HepG2 (cell line): ENCODE data around the gene TMC2. TPM values are rescaled to one million over a fixed set of nuclear protein-coding genes. Genes with fewer than 3 reads are reported as not detected.
A peak's percentile ranks its signal among the peaks of the same experiment; 100 is the strongest.

Experiments used
- ATAD3A ChIP-seq: sonication (generic); formaldehyde crosslinking; IDR thresholded peaks from 2 replicates; pipeline ENCODE4 v1.4.0; 2020; ENCODE audit warnings: missing genetic modification reagents
- FOXC1 ChIP-seq: sonication (generic); formaldehyde crosslinking; IDR thresholded peaks from 2 replicates; pipeline ENCODE4 v1.8.0; 2022; ENCODE audit warnings: mild to moderate bottlenecking, missing genetic modification reagents, borderline replicate concordance
- FOXP1 ChIP-seq, 2 experiments: fragments of 450-650 bp in 1 of 2; IDR thresholded peaks; 2 replicates each; pipeline ENCODE4 v1.6.1; 2017 to 2018; ENCODE audit warnings: antibody characterized with exemption in 1 of 2
- HBP1 ChIP-seq: IDR thresholded peaks from 2 replicates; pipeline ENCODE4 v1.6.1; 2016; ENCODE audit warnings: low read depth, control low read depth
- IKZF4 ChIP-seq: sonication (generic); formaldehyde crosslinking; IDR thresholded peaks from 2 replicates; pipeline ENCODE4 v1.5.1; 2020; ENCODE audit warnings: borderline replicate concordance, mild to moderate bottlenecking, low read depth, missing genetic modification reagents; ENCODE audit errors: not compliant biosample characterization
- JUND ChIP-seq: sonication (generic); formaldehyde crosslinking; IDR thresholded peaks from 2 replicates; pipeline ENCODE4 v1.8.0; 2022; ENCODE audit warnings: mild to moderate bottlenecking, missing genetic modification reagents
- KMT2B ChIP-seq: IDR thresholded peaks from 2 replicates; pipeline ENCODE4 v1.6.1; 2016; ENCODE audit warnings: missing genetic modification reagents, missing compliant biosample characterization
- PLSCR1 ChIP-seq: sonication (generic); formaldehyde crosslinking; IDR thresholded peaks from 2 replicates; pipeline ENCODE4 v1.5.0; 2020; ENCODE audit warnings: missing genetic modification reagents, mild to moderate bottlenecking, borderline replicate concordance
- RBM39 ChIP-seq: fragments of 200-400 bp; formaldehyde crosslinking; IDR thresholded peaks from one replicate; pipeline ENCODE4 v1.6.1; 2018; ENCODE audit warnings: antibody characterized with exemption, mild to moderate bottlenecking, low read depth, low read length; ENCODE audit not compliant: poor library complexity, severe bottlenecking
- SMC3 ChIP-seq: IDR thresholded peaks from 2 replicates; pipeline ENCODE4 v1.6.1; 2011; ENCODE audit warnings: low read length, improper control_type of control experiment
- SOX6 ChIP-seq, 2 experiments: fragments of 450-650 bp in 1 of 2; sonication (generic) in 1 of 2; formaldehyde crosslinking in 1 of 2; IDR thresholded peaks; 2 replicates each; pipeline versions ENCODE4 v1.4.0 to v1.6.1; 2017 to 2020; ENCODE audit warnings: antibody characterized with exemption in 1 of 2, mild to moderate bottlenecking in 1 of 2, missing genetic modification reagents in 1 of 2
- SP4 ChIP-seq: sonication (generic); formaldehyde crosslinking; IDR thresholded peaks from 2 replicates; pipeline ENCODE4 v1.8.1; 2023; ENCODE audit warnings: mild to moderate bottlenecking, missing genetic modification reagents
- TRIM24 ChIP-seq: sonication (generic); formaldehyde crosslinking; IDR thresholded peaks from 2 replicates; pipeline ENCODE4 v1.8.0; 2022; ENCODE audit warnings: mild to moderate bottlenecking, missing genetic modification reagents
- XRCC5 ChIP-seq: fragments of 200-400 bp; formaldehyde crosslinking; optimal IDR thresholded peaks from 2 replicates; pipeline ENCODE3; 2017; ENCODE audit warnings: mild to moderate bottlenecking, low read length
- ZFP36L1 ChIP-seq: sonication (generic); formaldehyde crosslinking; IDR thresholded peaks from 2 replicates; pipeline ENCODE4 v1.8.0; 2022; ENCODE audit warnings: mild to moderate bottlenecking, missing genetic modification reagents, moderate library complexity
- ZNF225 ChIP-seq: sonication (generic); formaldehyde crosslinking; IDR thresholded peaks from 2 replicates; pipeline ENCODE4 v1.4.0; 2020; ENCODE audit warnings: mild to moderate bottlenecking, missing genetic modification reagents
- ZNF337 ChIP-seq: sonication (generic); formaldehyde crosslinking; IDR thresholded peaks from 2 replicates; pipeline ENCODE4 v1.5.1; 2020; ENCODE audit warnings: missing genetic modification reagents, low read depth, mild to moderate bottlenecking, borderline replicate concordance
- ZNF446 ChIP-seq: sonication (generic); formaldehyde crosslinking; IDR thresholded peaks from 2 replicates; pipeline ENCODE4 v1.5.0; 2020; ENCODE audit warnings: mild to moderate bottlenecking, missing genetic modification reagents
- ZNF678 ChIP-seq: sonication (generic); formaldehyde crosslinking; IDR thresholded peaks from 2 replicates; pipeline ENCODE4 v1.4.0; 2020; ENCODE audit warnings: mild to moderate bottlenecking, missing genetic modification reagents
- ZNF75D ChIP-seq: sonication (generic); formaldehyde crosslinking; IDR thresholded peaks from 2 replicates; pipeline ENCODE4 v1.8.1; 2023; ENCODE audit warnings: missing genetic modification reagents, mild to moderate bottlenecking, borderline replicate concordance
- polyA plus RNA-seq, 8 experiments: library from polyadenylated mRNA; depleted of rRNA in 3 of 8; stranded (reverse) in 7 of 8; unstranded in 1 of 8; fragments of >200 nt; fragmentation: Illumina TruSeq in 4 of 8; extraction: Trizol in 4 of 8; gene quantifications; 2 replicates each; pipeline versions ENCODE4 v1.2.1 to v1.2.3, GENCODE V29; 2011 to 2016; ENCODE audit warnings: low read depth in 4 of 8, missing spikeins in 1 of 8, mixed read lengths in 1 of 8; ENCODE audit not compliant: insufficient read depth in 1 of 8
- total RNA-seq, 5 experiments: library from RNA; depleted of rRNA; stranded (reverse); fragments of >200 nt; fragmentation: Illumina TruSeq; extraction: Trizol; gene quantifications; 2 replicates each; pipeline ENCODE4 v1.2.3, GENCODE V29; 2016; ENCODE audit warnings: low read depth in 1 of 5
- TF ChIP-seq, protein P1 (sequence below): IDR thresholded peaks from 2 replicates; pipeline ENCODE4 v1.6.1; 2012; ENCODE audit warnings: inconsistent platforms
- TF ChIP-seq, protein P2 (sequence below): IDR thresholded peaks from 2 replicates; pipeline ENCODE4 v1.6.1; 2016
- TF ChIP-seq, protein P3 (sequence below): sonication (generic); formaldehyde crosslinking; IDR thresholded peaks from 2 replicates; pipeline ENCODE4 v1.8.0; 2022; ENCODE audit warnings: low read depth, missing genetic modification reagents

The TMC2 gene
- total and polyA plus RNA-seq, 2 of the 13 experiments (the other 11 are each of a cell fraction or from before 2014, with no cell fraction given) = not detected

GRCh38 chr20:2663887-2664719 is 127.7 kb downstream of the TMC2 start, which contains the start of gene IDH3B (continued):
- TF ChIP-seq, protein P1, sequence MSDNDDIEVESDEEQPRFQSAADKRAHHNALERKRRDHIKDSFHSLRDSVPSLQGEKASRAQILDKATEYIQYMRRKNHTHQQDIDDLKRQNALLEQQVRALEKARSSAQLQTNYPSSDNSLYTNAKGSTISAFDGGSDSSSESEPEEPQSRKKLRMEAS = peak; percentile 90
- no peak for TF ChIP-seq SOX6 (IDR thresholded peaks at IDR 0.05)
- peak; percentile 84 for TF ChIP-seq SOX6 (CRISPR knock-in tag; IDR thresholded peaks at IDR 0.05)
- TF ChIP-seq RBM39 = no peak
- TF ChIP-seq SP4 (CRISPR knock-in tag) = peak; percentile 83; the same call in 1 of the 2 replicates
- no peak for TF ChIP-seq FOXP1 (IDR thresholded peaks at IDR 0.05)
- TF ChIP-seq FOXP1 (CRISPR knock-in tag; IDR thresholded peaks at IDR 0.05) = no peak
- TF ChIP-seq TRIM24 (CRISPR knock-in tag) = no peak
- peak; percentile 69; the same call in 1 of the 2 replicates for TF ChIP-seq ZFP36L1
- TF ChIP-seq KMT2B = peak; percentile 96
- TF ChIP-seq, protein P2, sequence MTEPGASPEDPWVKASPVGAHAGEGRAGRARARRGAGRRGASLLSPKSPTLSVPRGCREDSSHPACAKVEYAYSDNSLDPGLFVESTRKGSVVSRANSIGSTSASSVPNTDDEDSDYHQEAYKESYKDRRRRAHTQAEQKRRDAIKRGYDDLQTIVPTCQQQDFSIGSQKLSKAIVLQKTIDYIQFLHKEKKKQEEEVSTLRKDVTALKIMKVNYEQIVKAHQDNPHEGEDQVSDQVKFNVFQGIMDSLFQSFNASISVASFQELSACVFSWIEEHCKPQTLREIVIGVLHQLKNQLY = peak; percentile 66
- TF ChIP-seq FOXC1 (CRISPR knock-in tag) = peak; percentile 56; the same call in 1 of the 2 replicates
- TF ChIP-seq, protein P3, sequence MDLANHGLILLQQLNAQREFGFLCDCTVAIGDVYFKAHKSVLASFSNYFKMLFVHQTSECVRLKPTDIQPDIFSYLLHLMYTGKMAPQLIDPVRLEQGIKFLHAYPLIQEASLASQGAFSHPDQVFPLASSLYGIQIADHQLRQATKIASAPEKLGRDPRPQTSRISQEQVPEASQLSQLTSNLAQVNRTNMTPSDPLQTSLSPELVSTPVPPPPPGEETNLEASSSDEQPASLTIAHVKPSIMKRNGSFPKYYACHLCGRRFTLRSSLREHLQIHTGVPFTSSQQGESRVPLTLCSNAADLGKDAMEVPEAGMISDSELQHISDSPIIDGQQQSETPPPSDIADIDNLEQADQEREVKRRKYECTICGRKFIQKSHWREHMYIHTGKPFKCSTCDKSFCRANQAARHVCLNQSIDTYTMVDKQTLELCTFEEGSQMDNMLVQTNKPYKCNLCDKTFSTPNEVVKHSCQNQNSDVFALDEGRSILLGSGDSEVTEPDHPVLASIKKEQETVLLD (CRISPR knock-in tag) = 0 out of 2 replicates have a peak, but pooled peaks have one; percentile 49
- peak; percentile 79; the same call in 1 of the 2 replicates for TF ChIP-seq ZNF225 (CRISPR knock-in tag)
- TF ChIP-seq JUND (CRISPR knock-in tag) = peak; percentile 69; the same call in 1 of the 2 replicates
- peak; percentile 82; the same call in 1 of the 2 replicates for TF ChIP-seq ZNF678 (CRISPR knock-in tag)
- TF ChIP-seq IKZF4 (CRISPR knock-in tag) = peak; percentile 97
- no peak for TF ChIP-seq SMC3
- peak; percentile 8; the same call in 1 of the 2 replicates for TF ChIP-seq ATAD3A (CRISPR knock-in tag)
- no peak for TF ChIP-seq PLSCR1 (CRISPR knock-in tag)
- peak; percentile 99 for TF ChIP-seq HBP1 (CRISPR knock-in tag)
- TF ChIP-seq XRCC5 = peak; percentile 60
- TF ChIP-seq ZNF446 = peak; percentile 6; the same call in 1 of the 2 replicates
- peak; percentile 75; the same call in 1 of the 2 replicates for TF ChIP-seq ZNF75D (CRISPR knock-in tag)
- peak; percentile 77; the same call in 1 of the 2 replicates for TF ChIP-seq ZNF337 (CRISPR knock-in tag)
